Kidney (tissue), 14 donors: ENCODE measurements around the gene FGFBP3. TPM values are rescaled to one million over a fixed set of nuclear protein-coding genes. Genes with fewer than 3 reads are reported as not detected.
A peak's percentile ranks its signal among the peaks of the same experiment; 100 is the strongest.

Experiments used
- DNase-seq, 5 donors: peaks; one replicate each; pipeline ENCODE4 v3.0.0-alpha.2; 2013 to 2020
- FAIRE-seq: peaks from 2 replicates; lab custom pipeline; 2012; peaks lifted over from hg19 to GRCh38; lab: Jason Lieb, UNC
- H3K27ac ChIP-seq, 2 donors: one replicate each; pipeline ENCODE4 v1.7.0; 2013; ENCODE audit warnings: low read depth in 2 of 2, low read length in 2 of 2, inconsistent platforms in 1 of 2
- H3K27me3 ChIP-seq: one replicate; pipeline ENCODE4 v1.7.1; 2013; ENCODE audit warnings: low read length, inconsistent platforms; ENCODE audit not compliant: control insufficient read depth, insufficient read depth
- H3K36me3 ChIP-seq, 3 donors: one replicate each; pipeline versions ENCODE4 v1.7.0 to v1.7.1; 2013; ENCODE audit warnings: low read length in 3 of 3, control low read depth in 1 of 3, inconsistent platforms in 1 of 3; ENCODE audit not compliant: insufficient read depth in 3 of 3, control insufficient read depth in 2 of 3
- H3K4me1 ChIP-seq, 3 donors: one replicate each; pipeline versions ENCODE4 v1.7.0 to v1.7.1; 2013; ENCODE audit warnings: low read length in 3 of 3, inconsistent platforms in 1 of 3, low read depth in 1 of 3; ENCODE audit not compliant: control insufficient read depth in 2 of 3, insufficient read depth in 2 of 3
- H3K4me3 ChIP-seq, 3 donors: one replicate each; pipeline versions ENCODE4 v1.7.0 to v1.8.1; 2013; ENCODE audit warnings: low read length in 3 of 3, control low read depth in 1 of 3, inconsistent platforms in 1 of 3
- H3K9ac ChIP-seq, 3 donors: one replicate each; pipeline versions ENCODE4 v1.7.0 to v1.7.1; 2013; ENCODE audit warnings: low read length in 3 of 3, control low read depth in 1 of 3, inconsistent platforms in 1 of 3
- H3K9me3 ChIP-seq, 3 donors: one replicate each; pipeline versions ENCODE4 v1.7.0 to v1.7.1; 2013; ENCODE audit warnings: low read length in 3 of 3, control low read depth in 1 of 3, inconsistent platforms in 1 of 3; ENCODE audit not compliant: control insufficient read depth in 2 of 3, insufficient read depth in 1 of 3
- CTCF ChIP-seq: IDR thresholded peaks from 3 replicates; pipeline ENCODE4 v1.5.1; 2012; ENCODE audit warnings: mild to moderate bottlenecking, moderate library complexity, borderline replicate concordance; ENCODE audit not compliant: insufficient read depth; ENCODE audit errors: extremely low read depth
- intact Hi-C: fragments of 100-400 bp; cut with DNase I; formaldehyde crosslinking; loops from one replicate; pipeline ENCODE4 v1.11.1; 2022
- polyA plus RNA-seq: library from polyadenylated mRNA; stranded (reverse); fragments of 350-450 nt; fragmentation: Illumina TruSeq; extraction: RNeasy Lipid Tissue Mini Kit (QIAGEN cat#74804); gene quantifications from one replicate; pipeline ENCODE4 v1.2.3, GENCODE V29; 2014; ENCODE audit warnings: low read depth, low replicate concordance; ENCODE audit not compliant: insufficient read depth
- total RNA-seq: library from RNA; stranded (reverse); fragmentation: NEBNext Ultra II Directional; extraction: Animal tissue kit (Norgen Biotek cat#: 25700); gene quantifications from one replicate; pipeline ENCODE4 v1.2.1, GENCODE V29; 2021
- donor health status: control.
- donor health status: control.
- donor health status: control.
- donor health status: control.
- donor health status: control.
- donor health status: DM: yes; HTN: yes; CAD: no.
- donor health status: Normal renal cell carcinoma (clear cell type).

Gene FGFBP3
- total and polyA plus RNA-seq, 2 donors from 2014 or later, result 1.3 to 2.7 TPM

DNA sequence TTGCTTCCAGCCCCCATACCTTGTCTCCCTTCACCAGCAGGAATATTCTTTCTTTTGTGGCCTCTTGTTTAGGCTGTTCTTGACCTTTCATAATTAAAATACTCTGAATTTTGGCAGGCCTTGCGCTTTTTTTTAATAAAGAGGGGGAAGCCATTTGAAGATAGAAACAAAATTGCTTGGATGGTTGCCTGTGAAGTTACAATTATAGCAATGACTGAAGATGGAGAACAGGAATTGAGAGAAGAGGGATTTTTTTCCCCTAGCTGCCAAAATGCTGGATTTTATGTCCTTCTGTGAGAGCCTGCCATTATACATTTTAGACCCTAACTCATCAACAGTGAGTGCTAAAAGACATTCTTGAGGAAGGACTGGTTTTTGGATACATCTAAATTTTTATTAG lies 24.8 kb downstream of the FGFBP3 start:
- no peaks in the 10 kb centered on the region for H3K36me3 ChIP-seq
- intact Hi-C loops, result no loop called here
- H3K4me3 ChIP-seq, result no peak overlapping the region
- H3K27me3 ChIP-seq, result no peaks in the 10 kb centered on the region
- no peaks in the 10 kb centered on the region for H3K9me3 ChIP-seq
- TF ChIP-seq CTCF, result no peak
- H3K9ac ChIP-seq, result no peak overlapping the region
- peaks cover 0 to 3% (median 3%) of the 10 kb centered on the region in 3 donors for H3K4me1 ChIP-seq
- H3K27ac ChIP-seq, result no peak overlapping the region
- no peak for FAIRE-seq
- no peak for DNase-seq

GRCh38 chr10:91883549-91884444 lies 25.5 kb downstream of the FGFBP3 start:
- Histone ChIP-seq H3K9me3 (no peaks in the 10 kb centered on the region), H3K27ac (peak overlapping the region in 1 of 2 donors; percentile 23), H3K27me3 (no peaks in the 10 kb centered on the region), H3K36me3 (no peaks in the 10 kb centered on the region), H3K4me1 (peaks cover 0 to 3% (median 3%) of the 10 kb centered on the region in 3 donors), H3K4me3 (peak overlapping the region; percentile 23 to 50 (median 49)), H3K9ac (peak overlapping the region in 2 of 3 donors; percentile 2 to 30)
- intact Hi-C loops, result no loop called here
- no peak for TF ChIP-seq CTCF
- FAIRE-seq, result no peak
- DNase-seq, result peak in 4 of 5 donors; percentile 70 to 87 (median 76)

- no peak for TF ChIP-seq CTCF
- FAIRE-seq, result no peak
- Histone ChIP-seq H3K9ac (no peak overlapping the region), H3K4me1 (peaks cover 0 to 3% (median 0%) of the 10 kb centered on the region in 3 donors), H3K27me3 (no peaks in the 10 kb centered on the region), H3K9me3 (no peaks in the 10 kb centered on the region), H3K36me3 (no peaks in the 10 kb centered on the region), H3K27ac (no peak overlapping the region), H3K4me3 (no peak overlapping the region)
- intact Hi-C loops, result no loop called here
- peak in 1 of 5 donors; percentile 17 for DNase-seq
Observed at GRCh38 chr10:91880310-91880709, 29.0 kb downstream of the FGFBP3 start.
